NB4 (cell line): ENCODE data around the gene PKNOX2.

ENCODE experiments used
- CTCF ChIP-seq: IDR thresholded peaks from one replicate; pipeline ENCODE4 v1.5.1; 2012; ENCODE audit warnings: low read depth, low read length
- MAX ChIP-seq: IDR thresholded peaks from 2 replicates; pipeline ENCODE4 v1.6.1; 2011; ENCODE audit warnings: low read depth, low read length
- MYC ChIP-seq: IDR thresholded peaks from 2 replicates; pipeline ENCODE4 v1.6.1; 2011; ENCODE audit warnings: low read depth, low read length
- POLR2A ChIP-seq: IDR thresholded peaks from 2 replicates; pipeline ENCODE4 v1.6.1; 2011; ENCODE audit warnings: mild to moderate bottlenecking; ENCODE audit not compliant: insufficient read length; ENCODE audit errors: extremely low read depth

GRCh38 chr11:125274774-125275173 lies 110.2 kb downstream of the PKNOX2 start:
- TF ChIP-seq CTCF = no peak
- TF ChIP-seq POLR2A = no peak
- TF ChIP-seq MAX = no peak
- TF ChIP-seq MYC = no peak
